KBM-7 (cell line): ENCODE data around the gene GJA4.
A peak's percentile ranks its signal among the peaks of the same experiment; 100 is the strongest.
"Not testable (repeated sequence)": the region's sequence is repeated elsewhere in the genome, so short reads cannot be mapped to it uniquely, and the experiment has no call there.

Experiments
- DNase-seq: peaks from one replicate; pipeline ENCODE4 v3.0.0-alpha.2; 2015
- in situ Hi-C: fragments of 300-500 bp; cut with MboI; formaldehyde crosslinking; loops from 2 replicates; pipeline ENCODE4 v1.14.3; 2020; ENCODE audit warnings: low sequenced_read_pairs, low pct_unique_long_range_greater_than_20kb, mixed read lengths

GJA4 gene

GRCh38 chr1:34786521-34787325 lies 6.1 kb upstream of the GJA4 start:
- in situ Hi-C loops = no loop called here
- peak; percentile 69 for DNase-seq

GRCh38 chr1:34787461-34788420 lies 5.1 kb upstream of the GJA4 start:
- in situ Hi-C loops = no loop called here
- peak; percentile 39 for DNase-seq

- DNase-seq = no peak
- in situ Hi-C loops = no loop called here
Observed at GRCh38 chr1:34790985-34791384, 1.8 kb upstream of the GJA4 start.

- in situ Hi-C loops = no loop called here
- DNase-seq = no peak
Observed at GRCh38 chr1:34792424-34792823, 375 bp upstream of the GJA4 start.

DNA sequence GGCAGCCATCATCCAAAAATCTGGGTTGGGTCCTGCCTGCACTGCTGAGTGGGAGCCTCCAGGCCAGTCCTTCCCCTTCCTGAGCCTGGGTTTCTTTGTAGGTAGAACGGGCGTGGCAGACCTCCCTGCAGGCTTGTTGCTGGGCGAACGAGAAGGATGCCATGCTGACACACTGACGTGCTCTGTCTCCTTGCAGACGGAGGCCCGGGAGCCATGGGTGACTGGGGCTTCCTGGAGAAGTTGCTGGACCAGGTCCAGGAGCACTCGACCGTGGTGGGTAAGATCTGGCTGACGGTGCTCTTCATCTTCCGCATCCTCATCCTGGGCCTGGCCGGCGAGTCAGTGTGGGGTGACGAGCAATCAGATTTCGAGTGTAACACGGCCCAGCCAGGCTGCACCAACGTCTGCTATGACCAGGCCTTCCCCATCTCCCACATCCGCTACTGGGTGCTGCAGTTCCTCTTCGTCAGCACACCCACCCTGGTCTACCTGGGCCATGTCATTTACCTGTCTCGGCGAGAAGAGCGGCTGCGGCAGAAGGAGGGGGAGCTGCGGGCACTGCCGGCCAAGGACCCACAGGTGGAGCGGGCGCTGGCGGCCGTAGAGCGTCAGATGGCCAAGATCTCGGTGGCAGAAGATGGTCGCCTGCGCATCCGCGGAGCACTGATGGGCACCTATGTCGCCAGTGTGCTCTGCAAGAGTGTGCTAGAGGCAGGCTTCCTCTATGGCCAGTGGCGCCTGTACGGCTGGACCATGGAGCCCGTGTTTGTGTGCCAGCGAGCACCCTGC lies 1.4 kb downstream of the GJA4 start:
- in situ Hi-C loops = no loop called here
- DNase-seq = no peak

DNA sequence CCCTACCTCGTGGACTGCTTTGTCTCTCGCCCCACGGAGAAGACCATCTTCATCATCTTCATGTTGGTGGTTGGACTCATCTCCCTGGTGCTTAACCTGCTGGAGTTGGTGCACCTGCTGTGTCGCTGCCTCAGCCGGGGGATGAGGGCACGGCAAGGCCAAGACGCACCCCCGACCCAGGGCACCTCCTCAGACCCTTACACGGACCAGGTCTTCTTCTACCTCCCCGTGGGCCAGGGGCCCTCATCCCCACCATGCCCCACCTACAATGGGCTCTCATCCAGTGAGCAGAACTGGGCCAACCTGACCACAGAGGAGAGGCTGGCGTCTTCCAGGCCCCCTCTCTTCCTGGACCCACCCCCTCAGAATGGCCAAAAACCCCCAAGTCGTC lies 2.0 kb downstream of the GJA4 start:
- DNase-seq = no peak
- in situ Hi-C loops = no loop called here

DNA sequence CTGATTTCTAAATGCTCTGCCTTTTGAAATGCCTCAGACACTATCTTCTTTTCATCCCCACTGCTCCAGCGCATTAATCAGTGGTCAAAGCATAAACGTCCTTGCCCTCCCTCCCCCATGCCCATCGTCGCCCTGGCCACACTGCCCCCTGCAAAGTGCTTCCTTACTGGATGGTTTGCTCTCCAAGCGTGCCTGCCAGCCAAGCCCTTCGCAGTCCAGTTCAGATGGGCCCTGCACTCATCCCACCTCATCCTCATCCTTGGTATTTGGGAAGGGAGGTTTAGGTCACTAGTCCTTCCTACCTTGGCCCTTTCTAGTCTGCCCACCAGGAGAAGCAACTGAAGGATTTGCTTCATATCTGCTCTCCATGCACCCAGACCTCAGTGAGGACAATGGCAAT lies 3.1 kb downstream of the GJA4 start:
- in situ Hi-C loops = no loop called here
- no peak for DNase-seq

DNA sequence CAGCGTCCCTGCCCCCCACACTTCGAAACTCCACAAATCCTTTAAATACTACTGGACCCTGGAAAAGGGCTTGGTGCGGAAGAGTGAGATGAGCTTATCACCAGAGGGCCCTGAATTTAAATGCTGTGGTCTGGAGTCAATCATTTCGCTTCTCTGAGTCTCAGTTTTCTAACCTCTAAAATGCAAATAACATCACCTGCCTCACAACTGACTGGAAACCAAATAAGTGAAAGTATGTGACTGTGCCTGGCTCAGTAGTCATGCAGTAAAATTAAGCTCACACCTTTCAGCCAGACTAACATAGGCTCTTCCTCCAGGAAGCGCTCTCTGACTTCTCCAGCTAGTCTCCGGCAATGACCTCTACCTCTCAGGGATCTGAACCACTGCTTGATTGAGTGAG lies 4.2 kb downstream of the GJA4 start:
- DNase-seq = no peak
- in situ Hi-C loops = no loop called here

DNA sequence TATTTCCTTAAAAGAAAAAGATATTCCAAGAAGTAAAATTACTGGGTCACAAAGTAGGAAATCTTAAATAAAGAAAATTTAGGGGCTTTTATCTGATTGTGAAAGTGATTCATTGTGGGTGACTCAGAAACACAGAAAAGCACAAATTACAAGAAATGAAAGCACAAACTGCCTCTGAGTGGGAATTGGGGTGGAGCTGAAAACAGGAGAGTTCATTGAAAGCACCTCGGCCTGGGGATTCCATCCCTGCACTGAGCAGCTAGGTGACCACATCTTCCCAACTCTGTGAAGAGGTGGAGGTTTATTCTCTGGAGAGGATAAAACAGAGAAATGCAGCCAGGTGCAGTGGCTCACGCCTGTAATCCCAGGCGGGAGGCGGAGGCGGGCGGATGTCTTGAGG lies 7.4 kb downstream of the GJA4 start:
- DNase-seq = no peak
- in situ Hi-C loops = no loop called here

DNA sequence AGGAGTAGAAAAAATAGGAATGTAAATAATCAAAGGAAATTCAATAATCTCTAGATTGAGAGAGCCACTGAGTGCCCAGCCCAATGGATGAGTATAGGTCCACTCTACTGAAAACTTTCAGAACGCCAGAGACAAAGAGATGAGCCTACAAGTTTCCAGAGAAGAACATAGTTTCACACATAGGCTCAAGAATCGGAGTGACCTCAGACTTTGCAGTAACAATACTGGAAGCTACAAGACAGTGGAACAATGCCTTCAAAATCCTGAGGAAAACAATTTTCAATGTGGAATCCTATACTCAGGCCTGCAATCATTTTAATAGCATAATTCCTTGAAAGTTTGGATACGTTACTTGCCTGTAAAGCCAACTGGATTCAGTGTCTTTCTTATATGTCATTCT lies 11.0 kb downstream of the GJA4 start:
- in situ Hi-C loops = no loop called here
- no peak for DNase-seq

GRCh38 chr1:34806396-34806795 lies 13.6 kb downstream of the GJA4 start:
- in situ Hi-C loops = no loop called here
- DNase-seq = no peak

- in situ Hi-C loops = no loop called here
- DNase-seq = no peak
Observed at GRCh38 chr1:34808051-34808810, 15.4 kb downstream of the GJA4 start.

DNA sequence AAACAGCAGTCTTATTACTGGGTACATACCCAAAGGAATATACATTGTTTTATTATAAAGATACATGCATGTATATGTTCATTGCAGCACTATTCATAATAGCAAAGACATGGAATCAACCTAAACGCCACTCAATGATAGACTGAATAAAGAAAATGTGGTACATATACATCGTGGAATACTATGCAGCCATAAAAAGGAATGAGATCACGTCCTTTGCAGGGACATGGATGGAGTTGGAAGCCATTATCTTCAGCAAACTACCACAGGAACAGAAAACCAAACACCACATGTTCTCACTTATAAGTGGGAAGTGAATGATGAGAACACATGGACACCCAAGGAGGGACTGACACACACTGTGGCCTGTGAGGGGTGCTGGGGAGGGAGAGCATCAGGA lies 18.0 kb downstream of the GJA4 start:
- DNase-seq, in situ Hi-C loops: not testable (repeated sequence)

- in situ Hi-C loops = no loop called here
- DNase-seq = no peak
Observed at GRCh38 chr1:34816332-34816731, 23.5 kb downstream of the GJA4 start.

DNA sequence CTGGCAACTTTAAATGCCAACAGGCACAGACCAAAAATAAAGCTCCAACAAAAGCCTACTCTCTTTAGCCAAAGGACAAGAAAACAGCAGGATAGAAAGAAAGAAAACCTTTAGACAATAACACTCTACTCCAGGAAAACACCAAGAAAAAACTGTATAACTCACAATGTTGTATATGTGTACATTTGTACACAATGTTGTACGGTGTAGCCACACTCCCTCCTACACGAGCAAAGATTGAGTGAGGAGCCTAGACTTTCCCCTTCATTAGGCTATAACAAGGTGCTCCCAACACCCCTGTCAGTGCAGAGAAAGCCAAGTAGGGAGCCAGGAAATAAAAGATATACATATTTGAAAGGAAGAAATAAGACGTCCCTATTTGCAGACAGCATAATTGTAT lies 24.0 kb downstream of the GJA4 start:
- no peak for DNase-seq
- in situ Hi-C loops = no loop called here

DNA sequence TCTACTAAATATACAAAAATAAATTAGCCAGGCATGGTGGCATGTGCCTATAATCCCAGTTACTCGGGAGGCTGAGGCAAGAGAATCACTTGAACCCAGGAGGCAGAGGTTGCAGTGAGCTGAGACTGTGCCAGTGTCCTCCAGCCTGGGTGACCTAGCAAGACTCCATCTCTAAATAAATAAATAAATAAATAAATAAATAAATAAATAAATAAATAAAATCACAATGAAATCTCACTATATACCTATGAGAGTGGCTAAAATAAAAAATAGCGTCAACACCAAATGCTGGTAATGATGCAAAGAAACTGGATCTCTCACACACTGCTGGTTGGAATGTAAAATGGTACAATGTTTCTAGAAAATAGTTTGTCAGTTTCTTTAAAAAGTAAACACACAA lies 26.1 kb downstream of the GJA4 start:
- in situ Hi-C loops, DNase-seq: not testable (repeated sequence)

- DNase-seq = no peak
- in situ Hi-C loops = no loop called here
Observed at GRCh38 chr1:34822202-34822601, 29.4 kb downstream of the GJA4 start.

DNA sequence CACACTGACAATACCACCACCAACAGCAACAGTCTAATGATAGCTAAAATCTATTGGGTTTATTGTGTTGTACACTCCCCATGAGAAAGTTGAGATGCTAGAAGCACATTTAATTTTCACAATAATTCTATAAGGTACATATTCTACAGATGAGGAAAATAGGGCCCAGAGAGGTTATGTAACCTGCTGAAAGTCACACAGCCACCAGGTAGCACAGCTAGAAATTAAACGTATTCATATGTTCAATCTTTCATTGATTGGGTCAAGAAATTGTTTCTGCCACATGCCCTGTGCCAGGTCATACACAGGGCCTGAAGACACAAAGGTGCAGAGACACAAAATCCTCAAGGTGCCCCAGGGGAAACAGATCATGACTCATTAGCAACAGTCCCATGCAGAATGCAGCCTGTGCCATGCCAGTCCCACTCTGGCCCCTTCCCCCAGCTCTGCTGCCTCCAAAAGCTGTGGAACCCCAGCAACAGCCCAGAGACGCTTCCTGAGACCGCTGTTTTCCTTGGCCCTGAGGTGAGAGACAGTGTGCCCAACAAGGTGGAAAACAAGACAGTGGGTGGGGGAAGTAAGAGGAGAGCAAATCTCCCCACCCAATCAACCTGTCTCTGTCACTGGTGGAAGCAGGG lies 32.1 kb downstream of the GJA4 start:
- no peak for DNase-seq
- in situ Hi-C loops = no loop called here
